Stomach (tissue), 4 donors: ENCODE results near the gene STARD8.

Experiments
- CTCF ChIP-seq, 7 experiments: fragments of 450-650 bp in 4 of 7; fragments of 200-600 bp in 3 of 7; sonication (generic) in 3 of 7; IDR thresholded peaks; one replicate each; pipeline ENCODE4 v1.5.1; 2016 to 2019; ENCODE audit warnings: antibody characterized with exemption in 7 of 7, control low read depth in 2 of 7, mild to moderate bottlenecking in 1 of 7
- POLR2A ChIP-seq, 4 donors: fragments of 450-650 bp; IDR thresholded peaks; one replicate each; pipeline ENCODE4 v1.6.1; 2016; ENCODE audit warnings: antibody characterized with exemption in 4 of 4, control low read depth in 2 of 4, mild to moderate bottlenecking in 1 of 4, moderate library complexity in 1 of 4
- POLR2AphosphoS5 ChIP-seq, 3 donors: sonication (generic); formaldehyde crosslinking; IDR thresholded peaks; one replicate each; pipeline ENCODE4 v1.6.1; 2016; ENCODE audit warnings: antibody characterized with exemption in 3 of 3

GRCh38 chrX:68648960-68649359, 1.5 kb downstream of the STARD8 start:
- TF ChIP-seq CTCF (IDR thresholded peaks at IDR 0.05) (no peak), POLR2A (IDR thresholded peaks at IDR 0.05) (no peak), POLR2AphosphoS5 (IDR thresholded peaks at IDR 0.05) (no peak)
